HEK293T (cell line): ENCODE data around the gene ZNF71.

ENCODE experiments used
- ARNT ChIP-seq: fragments of 450-650 bp; IDR thresholded peaks from 2 replicates; pipeline ENCODE4 v1.6.1; 2017; ENCODE audit warnings: mild to moderate bottlenecking
- BHLHE40 ChIP-seq: fragments of 450-650 bp; IDR thresholded peaks from 2 replicates; pipeline ENCODE4 v1.6.1; 2016; ENCODE audit warnings: mild to moderate bottlenecking, moderate library complexity, borderline replicate concordance
- ELF4 ChIP-seq: fragments of 450-650 bp; IDR thresholded peaks from 2 replicates; pipeline ENCODE4 v1.6.1; 2017; ENCODE audit warnings: antibody characterized with exemption
- FOXA1 ChIP-seq: fragments of 450-650 bp; IDR thresholded peaks from 2 replicates; pipeline ENCODE4 v1.6.1; 2016; ENCODE audit warnings: mild to moderate bottlenecking
- FOXM1 ChIP-seq: fragments of 450-650 bp; IDR thresholded peaks from 2 replicates; pipeline ENCODE4 v1.6.1; 2017; ENCODE audit warnings: mild to moderate bottlenecking, borderline replicate concordance
- HDGF ChIP-seq: fragments of 450-650 bp; IDR thresholded peaks from 2 replicates; pipeline ENCODE4 v1.6.1; 2017; ENCODE audit warnings: antibody characterized with exemption, borderline replicate concordance
- L3MBTL2 ChIP-seq: fragments of 450-650 bp; conservative IDR thresholded peaks from 2 replicates; pipeline ENCODE4 v1.6.1; 2016; ENCODE audit warnings: mild to moderate bottlenecking
- LEF1 ChIP-seq: fragments of 450-650 bp; IDR thresholded peaks from 2 replicates; pipeline ENCODE4 v1.6.1; 2017; ENCODE audit warnings: mild to moderate bottlenecking, borderline replicate concordance
- SP1 ChIP-seq: fragments of 450-650 bp; IDR thresholded peaks from 2 replicates; pipeline ENCODE4 v1.6.1; 2017
- TARDBP ChIP-seq: fragments of 450-650 bp; IDR thresholded peaks from 2 replicates; pipeline ENCODE4 v1.6.1; 2016
- ZNF384 ChIP-seq: fragments of 450-650 bp; IDR thresholded peaks from 2 replicates; pipeline ENCODE4 v1.6.1; 2016

DNA sequence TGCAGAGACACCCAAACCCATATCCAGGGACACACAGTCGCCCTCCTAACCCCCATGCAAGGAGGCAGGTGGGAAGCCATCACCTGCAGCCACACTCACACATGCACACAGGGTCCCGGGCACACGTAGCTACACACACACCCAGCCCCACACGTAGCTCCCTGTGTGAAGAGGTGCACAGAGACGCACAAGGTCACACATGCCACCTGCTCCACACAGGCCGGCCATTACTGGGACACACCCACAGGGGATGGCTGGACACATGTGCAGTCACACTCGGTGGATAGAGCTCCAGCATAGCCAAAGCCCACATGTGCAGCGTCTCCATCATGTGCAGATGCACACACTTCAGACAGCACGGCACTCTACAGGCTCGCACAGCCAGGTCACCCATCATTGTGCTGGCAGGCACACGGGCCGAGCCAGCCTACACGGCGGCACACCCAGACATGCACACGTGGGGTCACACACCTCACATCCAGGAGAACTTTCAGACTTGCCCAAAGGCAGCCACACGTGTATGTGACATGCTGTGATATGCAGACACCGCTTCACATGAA lies 75.4 kb downstream of the ZNF71 start:
- TF ChIP-seq SP1 (no peak), BHLHE40 (no peak), ARNT (no peak), LEF1 (no peak), L3MBTL2 (no peak), FOXA1 (no peak), TARDBP (no peak), ELF4 (no peak), HDGF (no peak), ZNF384 (no peak), FOXM1 (no peak)
